Neural progenitor cell (in vitro differentiated cells): ENCODE measurements around the gene SLC28A3.

Experiments
- CTCF ChIP-seq: fragments of 200-600 bp; sonication (generic); IDR thresholded peaks from 2 replicates; pipeline ENCODE4 v1.5.1; 2017; ENCODE audit warnings: antibody characterized with exemption, mild to moderate bottlenecking
- EZH2 ChIP-seq: fragments of 200-600 bp; sonication (generic); IDR thresholded peaks from 2 replicates; pipeline ENCODE4 v1.6.1; 2017; ENCODE audit warnings: antibody characterized with exemption, mild to moderate bottlenecking, moderate library complexity

GRCh38 chr9:84327184-84327583 is 13.4 kb downstream of the SLC28A3 start:
- TF ChIP-seq CTCF = no peak
- TF ChIP-seq EZH2 = no peak
